Uterus (tissue), 2 donors: Measurements from ENCODE around the gene MELK.

Experiments used
- POLR2A ChIP-seq, 2 donors: fragments of 450-650 bp; IDR thresholded peaks; one replicate each; pipeline ENCODE4 v1.6.1; 2016; ENCODE audit warnings: antibody characterized with exemption in 2 of 2, mild to moderate bottlenecking in 1 of 2, moderate library complexity in 1 of 2
- TF ChIP-seq, protein P1 (sequence below), 4 experiments: fragments of 200-600 bp in 2 of 4; fragments of 450-650 bp in 2 of 4; sonication (generic) in 2 of 4; IDR thresholded peaks; one replicate each; pipeline ENCODE4 v1.5.1; 2016 to 2019; ENCODE audit warnings: antibody characterized with exemption in 4 of 4, mild to moderate bottlenecking in 2 of 4, moderate library complexity in 1 of 4

DNA sequence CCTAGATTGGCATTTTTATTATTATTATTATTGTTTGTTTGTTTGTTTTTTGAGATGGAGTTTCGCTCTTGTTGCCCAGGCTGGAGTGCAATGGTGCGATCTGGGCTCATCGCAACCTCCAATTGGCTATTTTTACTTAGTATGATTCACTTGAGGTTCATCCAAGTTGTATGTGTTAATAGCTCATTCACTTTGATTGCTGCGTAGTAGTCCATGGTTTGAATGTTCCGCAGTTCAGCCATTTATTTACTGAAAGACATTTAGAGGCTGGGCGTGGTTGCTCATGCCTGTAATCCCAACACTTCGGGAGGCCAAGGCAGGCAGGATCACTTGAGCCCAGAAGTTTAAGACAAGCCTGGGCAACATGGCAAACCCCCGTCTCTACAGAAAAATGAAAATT, 22.6 kb upstream of the MELK start:
- TF ChIP-seq, protein P1, sequence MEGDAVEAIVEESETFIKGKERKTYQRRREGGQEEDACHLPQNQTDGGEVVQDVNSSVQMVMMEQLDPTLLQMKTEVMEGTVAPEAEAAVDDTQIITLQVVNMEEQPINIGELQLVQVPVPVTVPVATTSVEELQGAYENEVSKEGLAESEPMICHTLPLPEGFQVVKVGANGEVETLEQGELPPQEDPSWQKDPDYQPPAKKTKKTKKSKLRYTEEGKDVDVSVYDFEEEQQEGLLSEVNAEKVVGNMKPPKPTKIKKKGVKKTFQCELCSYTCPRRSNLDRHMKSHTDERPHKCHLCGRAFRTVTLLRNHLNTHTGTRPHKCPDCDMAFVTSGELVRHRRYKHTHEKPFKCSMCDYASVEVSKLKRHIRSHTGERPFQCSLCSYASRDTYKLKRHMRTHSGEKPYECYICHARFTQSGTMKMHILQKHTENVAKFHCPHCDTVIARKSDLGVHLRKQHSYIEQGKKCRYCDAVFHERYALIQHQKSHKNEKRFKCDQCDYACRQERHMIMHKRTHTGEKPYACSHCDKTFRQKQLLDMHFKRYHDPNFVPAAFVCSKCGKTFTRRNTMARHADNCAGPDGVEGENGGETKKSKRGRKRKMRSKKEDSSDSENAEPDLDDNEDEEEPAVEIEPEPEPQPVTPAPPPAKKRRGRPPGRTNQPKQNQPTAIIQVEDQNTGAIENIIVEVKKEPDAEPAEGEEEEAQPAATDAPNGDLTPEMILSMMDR (IDR thresholded peaks at IDR 0.05) = no peak
- no peak for TF ChIP-seq POLR2A (IDR thresholded peaks at IDR 0.05)
